Keratinocyte (primary cell): Measurements from ENCODE around the gene CORO2B.

ENCODE experiments used
- CTCF ChIP-seq, 3 experiments: IDR thresholded peaks in 1 of 3; conservative IDR thresholded peaks in 1 of 3; optimal IDR thresholded peaks in 1 of 3; 2 replicates in 2 of 3; 3 replicates in 1 of 3; pipeline versions ENCODE3 to v1.5.1; 2011; ENCODE audit warnings: low read length in 3 of 3, mild to moderate bottlenecking in 3 of 3, moderate library complexity in 2 of 3, control low read depth in 1 of 3, inconsistent platforms in 1 of 3; ENCODE audit not compliant: insufficient read depth in 2 of 3; ENCODE audit errors: extremely low read depth in 1 of 3
- EZH2 ChIP-seq: IDR thresholded peaks from one replicate; pipeline ENCODE4 v1.6.1; 2012; ENCODE audit warnings: inconsistent platforms, mild to moderate bottlenecking, low read length, moderate library complexity

- no peak for TF ChIP-seq CTCF (optimal IDR thresholded peaks at IDR 0.05 in 1 of 3, IDR thresholded peaks at IDR 0.05 in 1 of 3, conservative IDR thresholded peaks at IDR 0.05 in 1 of 3; ENCODE audit: extremely low read depth in 1 of 3, insufficient read depth in 2 of 3, low read length in 3 of 3)
- TF ChIP-seq EZH2: no peak
Observed at GRCh38 chr15:68617777-68618176, 39.0 kb downstream of the CORO2B start.
